Caki2 (cell line): ENCODE measurements around the gene NCS1. TPM values are rescaled to one million over a fixed set of nuclear protein-coding genes. Genes with fewer than 3 reads are reported as not detected.
"Not testable (repeated sequence)": the region's sequence is repeated elsewhere in the genome, so short reads cannot be mapped to it uniquely, and the experiment has no call there.

ENCODE experiments used
- DNase-seq: peaks from one replicate; pipeline ENCODE4 v3.0.0-alpha.2; 2015; ENCODE audit warnings: low read depth
- in situ Hi-C: cut with HindIII; loops from 2 replicates; pipeline ENCODE4 v1.10.0; 2016; ENCODE audit warnings: low sequenced_read_pairs, low pct_unique_long_range_greater_than_20kb, mixed read lengths
- total RNA-seq: library from RNA; depleted of rRNA; stranded (reverse); fragments of >200 nt; shearing (Covaris generic); gene quantifications from 2 replicates; pipeline ENCODE4 v1.2.3, GENCODE V29; 2014; ENCODE audit warnings: low replicate concordance

NCS1 gene
- total RNA-seq, 1 experiment from 2014 or later = 45.7 TPM

- in situ Hi-C loops = no loop called here
- peak; percentile 79 for DNase-seq
Measured at GRCh38 chr9:130240410-130241197, 68.4 kb downstream of the NCS1 start.

GRCh38 chr9:130241198-130241535, 69.0 kb downstream of the NCS1 start:
- DNase-seq = no peak
- in situ Hi-C loops = no loop called here

GRCh38 chr9:130242270-130243014, 70.2 kb downstream of the NCS1 start:
- no peak for DNase-seq
- in situ Hi-C loops = no loop called here

GRCh38 chr9:130243015-130243881, 71.0 kb downstream of the NCS1 start:
- in situ Hi-C loops = no loop called here
- DNase-seq = peak; percentile 60

GRCh38 chr9:130243882-130244170, 71.6 kb downstream of the NCS1 start:
- no peak for DNase-seq
- in situ Hi-C loops = no loop called here

GRCh38 chr9:130244548-130245165, 72.5 kb downstream of the NCS1 start:
- in situ Hi-C loops = no loop called here
- DNase-seq = no peak

- in situ Hi-C loops = no loop called here
- no peak for DNase-seq
Measured at GRCh38 chr9:130245474-130245873, 73.3 kb downstream of the NCS1 start.

GRCh38 chr9:130246126-130246525, 73.9 kb downstream of the NCS1 start:
- no peak for DNase-seq
- in situ Hi-C loops = no loop called here

GRCh38 chr9:130254747-130255630, 82.8 kb downstream of the NCS1 start:
- no peak for DNase-seq
- in situ Hi-C loops = loop anchor here (25.0 kb wide), 1 partner anchor 557 kb away; no protein-coding TSS in a partner anchor

- no peak for DNase-seq
- in situ Hi-C loops = loop anchor here (25.0 kb wide), 1 partner anchor 557 kb away; no protein-coding TSS in a partner anchor
Measured at GRCh38 chr9:130255631-130256134, 83.5 kb downstream of the NCS1 start.

GRCh38 chr9:130256644-130257043, 84.4 kb downstream of the NCS1 start:
- no peak for DNase-seq
- in situ Hi-C loops = loop anchor here (25.0 kb wide), 1 partner anchor 556 kb away; no protein-coding TSS in a partner anchor

GRCh38 chr9:130258137-130258536, 85.9 kb downstream of the NCS1 start:
- in situ Hi-C loops = loop anchor here (25.0 kb wide), 1 partner anchor 554 kb away; no protein-coding TSS in a partner anchor
- DNase-seq = not testable (repeated sequence)

GRCh38 chr9:130259044-130259443, 86.8 kb downstream of the NCS1 start:
- DNase-seq = no peak
- in situ Hi-C loops = loop anchor here (25.0 kb wide), 1 partner anchor 553 kb away; no protein-coding TSS in a partner anchor

- DNase-seq = no peak
- in situ Hi-C loops = loop anchor here (25.0 kb wide), 1 partner anchor 551 kb away; no protein-coding TSS in a partner anchor
Measured at GRCh38 chr9:130260816-130261765, 88.9 kb downstream of the NCS1 start.

- DNase-seq = no peak
- in situ Hi-C loops = loop anchor here (25.0 kb wide), 1 partner anchor 550 kb away; no protein-coding TSS in a partner anchor
Measured at GRCh38 chr9:130262061-130262745, 90.0 kb downstream of the NCS1 start.
